CD4-positive, alpha-beta T cell (primary cell): ENCODE results near the gene TEN1. TPM values are rescaled to one million over a fixed set of nuclear protein-coding genes. Genes with fewer than 3 reads are reported as not detected.

Experiments
- ATAC-seq: fragments of 200-7000 bp; cut with Tn5 transposase; one replicate; pipeline ENCODE4 v1.10.0; 2022; ENCODE audit warnings: mild to moderate bottlenecking; ENCODE audit not compliant: poor library complexity
- CTCF ChIA-PET: fragments of 350-600 bp; sonication (Branson Sonifier 250); formaldehyde crosslinking; loops from one replicate; lab custom pipeline; 2021; ENCODE audit warnings: antibody characterized with exemption, inconsistent platforms; lab: Charles Lee
- POLR2A ChIA-PET: fragments of 350-600 bp; sonication (Branson Sonifier 250); formaldehyde crosslinking; loops from one replicate; lab custom pipeline; 2021; ENCODE audit warnings: antibody characterized with exemption, inconsistent platforms; lab: Charles Lee
- DNase-seq, 14 experiments: peaks; one replicate each; pipeline ENCODE4 v3.0.0-alpha.2; 2013 to 2020; ENCODE audit warnings: mixed read lengths in 2 of 14
- H3K27ac ChIP-seq, 2 donors: one replicate each; pipeline versions ENCODE4 v1.5.1 to v1.7.0; 2013; ENCODE audit warnings: low read length in 2 of 2, low read depth in 1 of 2, mild to moderate bottlenecking in 1 of 2
- H3K27me3 ChIP-seq, 2 experiments: 1 replicate in 1 of 2; 2 replicates in 1 of 2; pipeline versions ENCODE4 v1.6.1 to v1.7.0; 2013; ENCODE audit warnings: low read length in 2 of 2, control low read depth in 1 of 2, mild to moderate bottlenecking in 1 of 2, moderate library complexity in 1 of 2; ENCODE audit not compliant: insufficient read depth in 2 of 2, control insufficient read depth in 1 of 2
- H3K36me3 ChIP-seq: one replicate; pipeline ENCODE4 v1.6.1; 2013; ENCODE audit warnings: low read length, control low read depth; ENCODE audit not compliant: insufficient read depth
- H3K4me1 ChIP-seq: one replicate; pipeline ENCODE4 v1.6.1; 2013; ENCODE audit warnings: low read length, control low read depth; ENCODE audit not compliant: insufficient read depth
- H3K4me3 ChIP-seq: one replicate; pipeline ENCODE4 v1.5.1; 2013; ENCODE audit warnings: mild to moderate bottlenecking, low read length, moderate library complexity
- H3K9me3 ChIP-seq, 2 experiments: 1 replicate in 1 of 2; 2 replicates in 1 of 2; pipeline versions ENCODE4 v1.6.1 to v1.7.0; 2013; ENCODE audit warnings: low read length in 2 of 2, mild to moderate bottlenecking in 2 of 2, control low read depth in 1 of 2, moderate library complexity in 1 of 2; ENCODE audit not compliant: control insufficient read depth in 1 of 2, insufficient read depth in 1 of 2
- H3K27ac Mint-ChIP-seq: one replicate; pipeline ENCODE4 v1.8.0; 2020; ENCODE audit warnings: mixed read lengths
- H3K27me3 Mint-ChIP-seq: one replicate; pipeline ENCODE4 v1.8.0; 2021; ENCODE audit warnings: mixed read lengths
- H3K36me3 Mint-ChIP-seq: one replicate; pipeline ENCODE4 v1.8.0; 2021; ENCODE audit warnings: low read depth, mixed read lengths
- H3K4me1 Mint-ChIP-seq: one replicate; pipeline ENCODE4 v1.8.0; 2021; ENCODE audit warnings: low read depth, mixed read lengths
- H3K4me3 Mint-ChIP-seq: one replicate; pipeline ENCODE4 v1.8.0; 2020; ENCODE audit warnings: mild to moderate bottlenecking, mixed read lengths
- H3K9me3 Mint-ChIP-seq: one replicate; pipeline ENCODE4 v1.8.0; 2020; ENCODE audit warnings: mixed read lengths
- CTCF ChIP-seq: fragments of 200-600 bp; IDR thresholded peaks from one replicate; pipeline ENCODE4 v1.8.0; 2022; ENCODE audit warnings: antibody characterized with exemption, mild to moderate bottlenecking
- intact Hi-C, 2 experiments: fragments of 100-400 bp; cut with DNase I in 1 of 2; cut with micrococcal nuclease in 1 of 2; formaldehyde crosslinking; loops; one replicate each; pipeline versions ENCODE4 v1.15.1 to v1.9.0; 2023 to 2025; cut with DNase I, micrococcal nuclease
- total RNA-seq, 174 experiments: library from RNA in 2 of 174; stranded (reverse) in 2 of 174; gene quantifications; one replicate each; pipeline ENCODE4 v1.2.3 and lab custom pipeline; 2021 to 2026

TEN1 gene
- total RNA-seq, 2 experiments from 2014 or later = 13.0 to 13.8 TPM

GRCh38 chr17:76018801-76019200 is 39.8 kb downstream of the TEN1 start:
- Histone ChIP-seq H3K36me3 (no peaks in the 10 kb centered on the region), H3K9me3 (no peaks in the 10 kb centered on the region), H3K27ac (no peak overlapping the region), H3K27me3 (no peaks in the 10 kb centered on the region), H3K4me1 (peaks cover 10% of the 10 kb centered on the region), H3K4me3 (no peak overlapping the region)
- no peaks in the 10 kb centered on the region for H3K36me3 Mint-ChIP-seq
- no peak for TF ChIP-seq CTCF
- intact Hi-C loops = no loop called here
- no peak overlapping the region for H3K27ac Mint-ChIP-seq
- H3K4me3 Mint-ChIP-seq = no peak overlapping the region
- no peaks in the 10 kb centered on the region for H3K27me3 Mint-ChIP-seq
- ChIA-PET POLR2A (interaction anchor here (2.0 kb wide), 1 partner anchor 11 kb away, joined by 12 read pairs; no protein-coding TSS in a partner anchor), CTCF (no interaction called here)
- no peaks in the 10 kb centered on the region for H3K9me3 Mint-ChIP-seq
- no peak for DNase-seq
- no peak for ATAC-seq
- peaks cover 7% of the 10 kb centered on the region for H3K4me1 Mint-ChIP-seq

GRCh38 chr17:76019833-76020467 is 40.9 kb downstream of the TEN1 start:
- H3K4me3 ChIP-seq = no peak overlapping the region
- intact Hi-C loops = no loop called here
- no peaks in the 10 kb centered on the region for H3K9me3 ChIP-seq
- no peaks in the 10 kb centered on the region for H3K4me1 ChIP-seq
- POLR2A ChIA-PET = interaction anchor here (1.7 to 2.0 kb wide), 2 partner anchors 10 to 260 kb away, joined by 3 to 12 read pairs; no protein-coding TSS in a partner anchor
- no peak for DNase-seq
- Mint-ChIP-seq H3K9me3 (no peaks in the 10 kb centered on the region), H3K4me3 (no peak overlapping the region), H3K27ac (no peak overlapping the region), H3K27me3 (no peaks in the 10 kb centered on the region), H3K4me1 (no peaks in the 10 kb centered on the region), H3K36me3 (no peaks in the 10 kb centered on the region)
- no peaks in the 10 kb centered on the region for H3K27me3 ChIP-seq
- TF ChIP-seq CTCF = no peak
- H3K36me3 ChIP-seq = no peaks in the 10 kb centered on the region
- ATAC-seq = no peak
- no peak overlapping the region for H3K27ac ChIP-seq
- CTCF ChIA-PET = interaction anchor here (1.0 to 1.2 kb wide), 2 partner anchors 14 to 20 kb away, joined by 3 to 4 read pairs; partner anchors contain the start of gene CDK3

DNA sequence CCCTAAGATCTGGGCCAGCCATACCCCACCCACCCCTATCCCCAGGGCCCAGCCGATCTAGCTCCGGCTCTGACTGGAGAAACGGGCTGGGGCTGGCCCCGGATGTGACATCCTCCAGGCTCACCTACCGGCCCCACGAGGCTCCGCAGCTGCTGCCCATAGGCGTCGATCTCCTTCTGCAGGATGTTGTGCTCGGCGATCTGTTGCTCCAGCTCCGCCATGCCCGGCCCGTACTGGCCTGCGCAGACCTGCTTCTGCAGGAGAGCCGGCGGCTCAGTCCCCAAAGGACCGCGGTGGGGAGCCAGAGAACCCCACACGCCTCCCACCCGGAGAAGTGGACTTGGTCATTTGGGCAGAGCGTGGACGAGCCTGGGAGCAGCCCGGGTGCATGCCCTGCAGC is 43.2 kb downstream of the TEN1 start:
- H3K36me3 ChIP-seq = no peaks in the 10 kb centered on the region
- no peak overlapping the region for H3K27ac ChIP-seq
- Mint-ChIP-seq H3K4me3 (no peak overlapping the region), H3K4me1 (no peaks in the 10 kb centered on the region), H3K27ac (no peak overlapping the region), H3K9me3 (no peaks in the 10 kb centered on the region), H3K27me3 (no peaks in the 10 kb centered on the region), H3K36me3 (no peaks in the 10 kb centered on the region)
- ATAC-seq (no peak), DNase-seq (no peak)
- H3K4me3 ChIP-seq = no peak overlapping the region
- no peak for TF ChIP-seq CTCF
- H3K27me3 ChIP-seq = no peaks in the 10 kb centered on the region
- CTCF ChIA-PET = no interaction called here
- H3K9me3 ChIP-seq = no peaks in the 10 kb centered on the region
- intact Hi-C loops = no loop called here
- no peaks in the 10 kb centered on the region for H3K4me1 ChIP-seq
- POLR2A ChIA-PET = no interaction called here
